ENCODE data around the gene NOL4L.
A peak's percentile ranks its signal among the peaks of the same experiment; 100 is the strongest.

The NOL4L gene

DNA sequence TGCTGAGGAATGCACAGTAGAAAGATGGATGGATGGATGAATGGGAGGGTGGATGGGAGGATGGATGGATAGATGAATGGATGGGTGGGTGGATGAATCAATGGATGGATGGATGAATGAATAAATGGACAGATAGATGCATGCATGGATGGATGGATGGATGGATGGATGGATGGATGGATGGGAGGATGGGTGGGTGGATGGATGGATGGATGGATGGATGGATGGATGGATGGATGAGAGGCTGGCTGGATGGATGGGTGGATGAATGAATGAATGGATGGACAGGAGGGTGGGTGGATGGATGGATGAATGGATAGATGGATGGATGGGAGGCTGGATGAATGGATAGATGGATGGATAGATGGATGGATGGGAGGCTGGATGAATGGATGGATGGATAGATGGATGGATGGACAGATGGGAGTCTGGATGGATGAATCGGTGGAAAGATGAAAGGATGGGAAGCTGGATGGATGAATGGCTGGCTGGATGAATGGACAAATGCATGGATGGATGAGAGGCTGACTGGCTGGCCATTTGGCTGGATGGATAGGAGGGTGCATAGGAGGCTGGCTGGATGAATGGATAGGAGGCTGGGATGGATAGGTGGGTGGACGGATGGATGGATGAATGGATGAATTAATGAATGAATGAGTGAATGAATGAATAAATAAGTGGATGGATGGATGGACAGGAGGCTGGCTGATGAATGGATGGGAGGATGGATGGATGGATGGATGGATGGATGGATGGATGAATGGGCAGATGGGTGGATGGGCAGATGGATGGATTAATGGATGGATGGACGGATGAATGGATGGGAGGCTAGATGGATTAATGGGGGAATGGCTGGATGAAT, 28.3 kb upstream of the NOL4L start:
- DNase-seq (ENCODE audit: low spot score), result no peak

DNA sequence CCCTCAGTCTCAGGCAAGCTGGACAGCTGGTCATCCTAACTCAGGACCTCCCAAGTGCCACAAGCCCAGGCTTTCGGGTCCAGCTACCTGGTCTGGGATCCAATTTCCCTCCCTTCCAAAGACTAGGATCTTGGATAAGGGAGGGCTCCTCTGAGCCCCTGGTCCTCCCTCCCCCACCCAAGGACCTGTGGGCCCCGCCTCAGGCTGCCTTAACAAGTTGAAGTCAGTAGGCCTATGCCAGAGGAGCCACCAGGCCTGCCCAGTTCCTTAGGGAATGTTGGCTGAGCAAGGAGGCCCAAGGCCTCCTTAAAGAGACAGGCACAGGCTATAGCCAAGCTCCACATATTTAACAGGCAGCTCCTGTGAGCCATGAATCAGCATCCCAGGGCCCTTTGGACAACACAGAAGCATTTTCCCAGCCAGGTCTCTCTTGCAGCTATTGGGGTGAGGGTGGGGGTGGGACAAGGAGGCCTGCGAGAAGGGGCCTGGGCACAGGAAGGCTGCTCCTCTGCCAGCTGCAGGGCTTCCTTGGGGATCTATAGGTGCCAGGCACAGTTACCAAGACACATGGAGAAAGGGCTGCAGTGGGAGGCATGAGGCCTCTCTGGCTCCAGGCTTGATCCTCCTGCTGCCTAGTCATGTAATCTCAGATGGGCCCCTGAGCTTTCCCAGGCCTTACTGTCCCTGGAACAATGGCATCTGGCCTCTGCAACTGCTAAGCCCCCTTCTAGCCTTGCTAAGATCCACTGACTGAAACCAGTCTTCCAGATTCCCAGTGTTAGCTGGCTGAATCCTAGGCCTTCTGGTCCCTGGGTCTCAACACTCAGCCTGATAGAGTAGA, 27.4 kb upstream of the NOL4L start:
- no peak for DNase-seq (ENCODE audit: low spot score)

DNA sequence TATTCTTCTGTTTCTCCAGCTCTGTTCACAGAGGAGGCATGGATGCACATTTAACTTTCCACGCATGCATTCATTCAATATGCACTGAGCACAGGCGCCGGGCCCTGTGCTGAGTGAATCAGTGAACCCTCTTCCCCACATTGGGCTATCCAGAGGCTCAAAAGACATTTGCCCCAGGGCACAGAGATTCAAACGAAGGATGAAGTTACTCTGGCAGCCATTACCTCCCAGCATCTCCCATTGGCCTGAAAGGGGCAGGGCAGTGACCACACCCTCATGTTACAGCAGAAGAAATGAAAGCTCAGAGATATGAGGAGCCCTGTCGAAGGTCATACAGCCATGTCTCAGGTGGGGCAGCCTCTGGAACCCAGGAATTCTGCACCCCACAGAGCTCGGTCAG, 26.7 kb upstream of the NOL4L start:
- no peak for DNase-seq (ENCODE audit: low spot score)

DNA sequence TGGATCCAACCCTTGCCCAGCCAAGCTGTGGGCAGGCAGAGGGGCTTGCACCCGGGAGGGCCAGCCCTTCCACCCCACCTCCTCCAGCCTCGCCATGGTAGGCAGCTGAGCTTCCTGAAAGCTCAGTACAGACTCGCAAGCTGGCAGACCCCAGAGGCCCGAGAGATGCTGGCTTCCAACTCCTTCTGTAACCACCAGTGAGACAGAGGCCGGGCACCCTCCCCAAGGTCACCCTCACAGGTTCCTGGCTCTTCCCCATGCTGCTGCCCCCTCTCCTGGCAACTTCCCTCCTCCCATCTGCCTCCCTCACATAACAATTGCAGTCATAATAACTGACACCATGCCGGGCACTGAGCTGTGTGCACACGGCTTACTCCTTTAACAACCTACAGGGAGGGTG, 26.2 kb upstream of the NOL4L start:
- no peak for DNase-seq (ENCODE audit: low spot score)

DNA sequence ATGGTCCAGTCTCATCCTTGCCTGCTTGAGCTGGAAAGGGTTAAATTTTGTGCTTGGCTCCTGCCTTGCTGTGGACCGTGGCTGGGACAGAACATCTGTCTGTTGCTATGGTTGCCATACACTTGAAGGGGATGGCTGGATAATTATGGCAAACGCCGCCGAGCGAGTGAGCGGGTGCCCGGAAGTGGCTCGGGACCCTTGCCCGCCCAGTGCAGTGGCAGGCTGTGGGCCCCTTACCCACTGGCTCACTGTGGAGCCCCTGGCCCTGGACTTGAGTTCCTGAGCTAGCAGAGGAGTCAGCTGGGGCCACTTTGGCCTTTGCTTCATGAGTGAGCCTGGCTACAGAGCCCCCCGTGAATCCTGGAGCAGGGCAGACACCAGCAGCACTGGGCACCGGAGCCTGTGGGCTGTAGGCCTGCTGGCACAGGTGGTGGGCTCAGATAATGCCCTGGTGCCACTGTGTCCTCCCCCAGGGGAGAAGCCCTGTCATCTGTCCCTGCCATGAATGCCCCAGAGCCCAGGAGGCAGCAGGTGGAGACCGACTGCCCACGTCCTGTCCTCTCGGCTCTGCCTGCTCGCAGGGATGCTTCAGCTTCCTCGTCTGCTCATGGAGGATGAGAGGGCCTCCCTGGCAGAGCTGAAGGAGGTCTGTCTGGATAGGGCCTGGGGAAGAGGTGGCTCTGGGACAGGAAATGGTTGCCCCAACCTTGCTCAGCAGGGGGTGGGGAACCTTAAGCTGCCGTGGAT, 25.5 kb upstream of the NOL4L start:
- no peak for DNase-seq (ENCODE audit: low spot score)

DNA sequence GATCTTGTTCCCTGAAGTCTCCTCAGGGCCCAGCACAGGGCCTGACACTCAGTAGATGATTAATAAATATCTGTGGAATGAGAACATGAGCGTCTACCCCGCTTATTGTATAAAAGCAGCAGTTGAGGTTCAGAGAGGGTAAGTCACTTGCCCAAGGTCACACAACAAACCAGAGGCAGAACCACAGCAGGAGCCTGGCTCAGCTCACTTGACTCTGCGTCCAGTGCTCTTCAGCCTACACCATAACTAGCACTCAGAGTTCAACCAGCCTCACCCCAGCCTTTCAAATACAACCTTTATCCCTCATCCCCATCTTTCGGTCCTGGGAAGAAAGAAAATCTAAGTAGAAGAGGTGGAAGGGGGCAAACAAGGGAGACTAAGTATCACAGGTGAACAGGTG, 24.9 kb upstream of the NOL4L start:
- DNase-seq (ENCODE audit: low spot score), result no peak

DNA sequence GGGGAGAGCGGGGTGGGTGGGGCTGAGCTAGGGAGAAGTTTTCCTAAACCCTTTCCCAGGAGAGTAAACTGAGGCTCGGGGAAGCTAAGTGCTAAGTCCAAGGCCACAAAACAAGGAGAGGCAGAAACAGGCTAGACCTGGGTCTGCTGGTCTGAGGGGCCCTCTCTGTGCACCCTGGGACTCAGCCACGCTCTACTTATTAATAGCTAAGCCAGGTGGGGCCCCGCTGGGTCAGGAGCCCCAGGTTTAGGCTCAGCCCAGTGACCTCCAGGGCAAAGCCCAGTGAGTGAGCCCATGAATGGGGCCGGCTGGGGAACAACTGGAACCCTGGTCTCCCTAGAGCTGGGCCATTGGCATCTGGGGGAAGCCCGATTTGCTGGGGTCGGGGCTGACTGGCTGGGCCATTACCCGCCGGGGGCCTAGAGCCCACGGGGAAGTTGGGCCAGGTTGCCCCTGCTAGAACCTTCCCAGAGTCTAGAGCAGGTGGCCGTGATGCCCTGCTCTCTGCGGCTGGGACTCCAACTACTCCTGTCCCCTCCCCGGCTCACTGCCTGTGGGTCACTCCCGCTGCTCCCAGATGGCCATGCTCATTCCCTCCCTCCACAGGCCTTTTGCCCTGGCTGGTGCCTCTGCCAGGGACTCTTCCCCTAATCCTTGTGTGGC, 24.1 kb upstream of the NOL4L start:
- DNase-seq (ENCODE audit: low spot score), result no peak

DNA sequence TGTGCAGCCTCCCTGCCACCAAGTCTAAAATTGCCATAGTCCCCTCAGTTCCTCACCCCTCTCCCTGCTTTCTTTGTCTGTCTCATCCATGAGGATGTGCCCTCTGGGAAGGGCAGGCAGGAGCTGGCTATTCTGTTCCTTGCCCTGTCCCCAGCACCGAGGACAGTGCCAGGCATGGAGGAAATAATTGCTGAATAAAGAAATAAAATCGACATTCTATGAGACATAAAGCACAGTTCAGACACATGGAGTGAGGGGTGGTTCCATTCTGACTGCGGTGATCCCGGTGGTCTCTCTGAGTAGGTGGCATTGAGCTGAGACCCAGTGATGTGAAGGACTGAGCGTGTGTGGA, 23.5 kb upstream of the NOL4L start:
- no peak for DNase-seq (ENCODE audit: low spot score)

DNA sequence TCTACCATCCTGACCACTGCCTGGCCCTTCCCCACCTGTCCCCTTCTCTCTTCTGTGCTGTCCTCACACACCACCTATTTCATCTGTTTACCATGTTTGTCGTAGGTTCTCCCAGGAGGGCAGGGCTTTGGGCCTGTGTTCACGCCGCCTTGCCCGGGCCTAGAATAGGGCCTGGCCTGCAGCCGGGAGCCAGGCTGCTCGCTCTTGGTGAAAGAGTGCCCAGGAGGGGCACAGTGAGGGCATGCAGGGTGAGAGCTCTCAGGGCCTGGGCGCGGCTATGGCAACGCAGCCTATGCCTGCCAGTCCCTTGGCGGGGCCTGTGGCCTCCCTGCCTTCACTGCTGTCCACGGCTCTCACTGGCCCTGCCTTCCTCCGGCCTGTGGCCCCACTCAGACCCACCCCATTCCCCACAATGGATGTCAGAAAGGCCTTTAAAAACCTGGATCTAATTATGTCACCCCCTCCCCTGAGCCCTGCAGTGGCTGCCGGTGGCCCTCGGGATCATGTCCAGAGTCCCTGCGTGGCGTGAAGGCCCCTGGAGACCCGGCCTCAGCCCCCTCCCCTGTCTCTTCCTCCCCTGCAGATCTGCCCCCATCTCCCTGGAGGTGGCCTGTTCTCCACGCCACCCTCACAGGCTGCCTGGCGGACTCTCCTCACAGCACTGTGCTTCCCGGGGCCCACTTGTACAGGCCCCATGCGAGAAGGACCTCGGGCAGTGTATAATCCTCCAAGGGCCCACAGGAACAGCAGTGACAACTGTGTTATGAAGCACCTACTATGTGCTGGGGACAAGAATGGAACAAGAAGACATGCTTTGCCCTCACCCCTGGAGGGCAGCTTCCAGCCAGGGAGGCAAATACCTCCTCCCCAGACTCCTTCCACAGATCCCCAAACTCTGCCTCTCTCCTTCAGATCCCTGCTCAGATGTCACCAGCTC, 22.9 kb upstream of the NOL4L start:
- DNase-seq (ENCODE audit: low spot score), result no peak

DNA sequence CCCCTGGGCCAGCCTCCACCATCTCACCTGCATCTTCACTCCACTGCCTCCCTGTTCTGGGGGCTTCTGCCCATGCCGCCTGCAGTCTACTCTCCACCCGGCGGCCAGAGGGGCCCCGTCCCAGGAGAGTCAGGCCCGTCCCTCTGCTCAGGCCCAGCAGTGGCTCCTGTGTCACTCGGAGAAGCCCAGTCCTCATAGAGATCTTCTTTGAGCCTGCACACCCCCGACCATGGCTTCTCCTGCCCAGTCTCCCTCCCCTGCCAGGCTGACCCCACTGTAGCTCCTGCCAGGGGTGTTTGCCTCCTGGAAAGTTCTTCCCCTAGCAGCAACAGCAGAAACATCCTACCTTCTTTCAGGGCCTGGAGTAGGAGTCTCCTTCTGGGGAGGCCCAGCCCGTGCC, 22.2 kb upstream of the NOL4L start:
- DNase-seq (ENCODE audit: low spot score), result no peak

DNA sequence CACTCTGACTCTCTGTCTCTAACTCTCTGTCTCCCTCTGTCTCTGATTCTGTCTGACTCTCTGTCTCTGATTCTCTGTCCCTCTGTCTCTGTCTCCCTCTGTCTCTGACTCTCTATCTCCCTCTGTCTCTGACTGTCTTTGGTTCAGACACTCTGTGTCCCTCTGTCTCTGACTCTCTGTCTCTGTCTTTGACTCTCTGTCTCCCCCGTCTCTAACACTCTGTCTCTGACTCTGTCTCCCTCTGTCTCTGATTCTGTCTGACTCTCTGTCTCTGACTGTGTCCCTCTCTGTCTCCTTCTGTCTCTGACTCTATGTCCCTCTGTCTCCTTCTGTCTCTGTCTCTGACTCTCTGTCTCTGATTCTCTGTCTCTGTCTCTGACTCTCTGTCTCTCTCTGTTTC, 21.7 kb upstream of the NOL4L start:
- no peak for DNase-seq (ENCODE audit: low spot score)

DNA sequence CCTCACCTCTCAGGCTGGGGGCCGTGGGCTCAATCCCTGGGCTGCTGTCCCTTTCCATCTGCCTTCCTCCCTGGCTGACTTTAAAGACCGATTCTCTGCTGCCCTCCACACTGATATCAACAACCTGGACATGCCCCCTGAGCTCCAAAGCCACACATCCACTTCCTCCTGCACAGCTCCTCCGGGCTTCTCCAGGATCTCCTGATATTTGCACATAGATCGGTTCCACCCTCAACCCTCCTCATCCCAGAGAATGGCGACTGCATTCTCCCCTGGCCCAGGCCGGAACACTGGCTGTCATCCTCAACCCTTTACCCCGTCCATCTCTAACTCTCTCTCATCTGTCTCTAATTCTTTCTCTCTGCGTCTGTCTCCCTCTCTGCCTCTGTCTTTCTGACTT, 21.0 kb upstream of the NOL4L start:
- no peak for DNase-seq (ENCODE audit: low spot score)

DNA sequence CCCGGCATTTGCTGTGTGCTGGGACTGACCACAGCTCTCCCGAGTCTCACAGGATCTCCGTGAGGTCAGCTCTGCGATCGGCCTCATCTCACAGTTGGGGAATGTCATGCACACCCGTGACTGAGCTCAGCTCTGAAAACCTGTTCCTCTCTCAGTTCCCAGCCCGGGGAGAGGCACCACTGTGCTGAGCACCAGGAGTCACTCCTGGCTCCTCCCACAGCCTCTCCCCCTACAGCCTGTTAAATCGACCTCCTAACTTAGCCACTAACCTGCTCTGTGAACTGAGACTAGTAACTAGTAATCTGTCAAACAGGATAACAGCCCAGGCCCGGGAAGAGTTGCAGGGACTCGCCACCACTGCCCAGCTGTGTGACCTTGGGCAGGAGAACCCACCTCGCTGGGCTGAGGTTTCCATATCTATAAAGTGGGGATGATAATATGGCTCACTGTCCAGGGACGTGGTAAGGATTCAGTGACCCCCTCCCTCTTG, 20.1 kb upstream of the NOL4L start:
- DNase-seq (ENCODE audit: low spot score), result peak; percentile 48

DNA sequence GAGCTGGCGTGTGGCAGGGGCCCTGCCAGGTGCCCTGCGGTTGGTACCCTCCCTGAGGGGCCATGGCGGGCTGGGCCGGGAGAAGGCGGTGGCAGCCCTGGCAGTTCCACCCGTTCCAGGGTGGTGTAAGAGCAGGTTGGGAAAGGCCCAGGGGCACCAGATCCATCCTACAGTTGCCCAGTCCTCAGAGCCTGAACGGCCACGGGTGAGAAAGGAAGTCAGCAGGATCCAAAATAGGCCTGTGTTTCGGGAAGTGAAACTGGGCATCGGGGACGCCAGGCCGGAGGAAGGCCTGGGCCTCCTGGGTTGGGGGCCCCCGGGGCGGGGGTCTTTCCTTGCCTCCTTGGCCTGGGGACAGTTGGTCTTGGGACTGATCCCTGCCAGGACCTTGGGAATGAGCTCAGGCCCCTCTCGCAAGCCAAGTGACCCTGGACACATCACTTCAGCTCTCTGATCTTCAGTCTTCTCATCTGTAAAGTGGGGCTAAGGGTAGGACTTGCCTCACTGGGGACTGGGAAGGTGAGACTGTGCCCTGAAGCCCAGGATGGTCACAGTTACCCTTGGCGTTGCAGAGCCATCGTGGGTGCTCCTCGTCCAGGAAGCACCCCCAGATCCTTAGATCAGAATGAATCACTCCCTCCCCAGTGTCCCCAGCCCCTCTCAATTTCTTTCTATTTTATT, 18.1 kb upstream of the NOL4L start:
- DNase-seq (ENCODE audit: low spot score), result peak; percentile 55

DNA sequence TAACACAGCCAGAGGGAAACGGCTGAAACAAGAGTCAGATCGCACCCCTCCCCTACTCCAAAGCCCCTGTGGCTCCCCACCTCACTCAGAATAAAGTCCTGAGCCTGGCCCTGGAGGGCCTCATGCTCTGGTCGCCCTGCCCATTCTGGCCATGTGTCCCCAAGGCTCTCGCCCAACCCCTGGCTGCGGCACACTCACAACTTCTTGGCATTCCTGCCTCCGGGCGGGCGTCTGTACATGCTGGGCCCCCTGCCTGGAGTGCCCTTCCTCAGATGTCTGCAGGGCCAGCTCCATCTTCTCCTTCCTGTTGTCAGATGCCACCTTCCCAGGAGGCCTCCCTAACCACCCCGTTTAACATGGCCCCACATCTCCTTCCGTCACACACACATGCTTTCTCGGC, 17.1 kb upstream of the NOL4L start:
- no peak for DNase-seq (ENCODE audit: low spot score)

DNA sequence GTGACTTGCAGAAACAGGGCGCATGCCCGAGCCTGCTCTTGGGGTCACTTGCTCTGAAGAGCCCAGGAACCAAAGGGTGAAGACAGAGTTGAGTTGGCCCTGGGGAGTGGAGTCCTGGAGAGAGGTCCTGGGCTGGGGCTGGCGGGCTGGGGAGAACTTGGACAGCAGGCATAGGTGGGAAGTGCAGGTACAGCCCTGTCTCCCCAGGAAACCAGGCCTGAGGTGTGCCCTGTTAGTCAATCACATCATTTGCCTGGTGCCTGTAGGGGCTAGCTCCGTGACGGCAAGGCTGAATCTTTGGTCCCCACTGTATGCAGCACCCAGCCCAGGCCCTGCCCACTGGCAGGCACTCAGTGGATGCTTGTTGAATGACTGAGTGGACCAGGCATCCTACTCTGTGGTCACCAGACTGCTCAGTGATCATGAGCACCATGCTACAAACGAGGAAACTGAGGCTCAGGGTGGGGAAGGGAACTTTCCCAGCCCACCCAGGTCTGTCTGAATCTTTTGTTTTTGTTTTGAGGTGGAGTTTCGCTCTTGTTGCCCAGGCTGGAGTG, 15.6 kb upstream of the NOL4L start:
- no peak for DNase-seq (ENCODE audit: low spot score)

DNA sequence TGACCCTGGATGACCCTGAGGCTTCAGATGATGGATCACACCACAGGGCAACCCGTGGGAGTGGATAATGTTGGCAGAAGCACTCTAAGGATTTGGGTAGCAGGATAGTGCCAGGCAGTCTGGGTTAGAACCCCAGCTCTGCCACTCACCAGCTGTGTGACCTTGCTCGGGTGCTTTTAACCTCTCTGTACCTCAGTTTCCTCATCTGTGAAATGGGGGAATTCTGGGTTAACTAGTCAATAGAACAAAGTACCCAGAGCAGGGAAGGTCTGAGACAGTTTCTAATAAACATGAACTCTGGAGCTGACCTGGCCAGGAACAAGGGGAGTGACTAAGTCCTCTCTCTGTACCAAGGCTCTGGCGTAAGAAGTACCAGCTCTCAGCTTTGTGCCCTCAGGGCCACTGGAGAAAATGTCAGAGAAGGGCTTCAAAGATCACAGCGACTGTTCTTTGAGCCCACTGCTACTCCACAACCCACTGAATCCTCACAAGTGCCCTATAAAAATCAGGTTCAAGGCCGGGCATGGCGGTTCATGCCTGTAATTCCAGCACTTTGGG, 14.7 kb upstream of the NOL4L start:
- no peak for DNase-seq (ENCODE audit: low spot score)

DNA sequence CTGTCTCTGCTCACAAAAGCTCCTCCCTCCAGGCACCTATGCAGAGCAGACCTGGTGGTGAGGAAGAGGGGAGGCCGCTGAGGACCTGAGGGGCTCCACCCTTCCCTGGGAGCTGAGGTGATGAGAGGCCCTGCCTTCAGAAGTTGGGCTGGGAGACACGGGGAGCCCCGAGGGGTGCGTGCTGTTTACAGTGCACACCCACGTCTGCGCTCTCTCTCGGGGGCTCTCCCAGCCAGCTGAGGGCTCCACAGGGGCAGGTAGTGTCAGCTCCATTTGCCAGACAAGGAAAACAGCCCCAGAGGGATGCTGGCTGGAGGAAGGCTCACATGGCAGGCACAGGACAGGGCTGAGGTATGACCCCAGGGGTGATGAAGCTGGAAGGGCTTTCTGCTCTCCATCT, 13.5 kb upstream of the NOL4L start:
- no peak for DNase-seq (ENCODE audit: low spot score)

DNA sequence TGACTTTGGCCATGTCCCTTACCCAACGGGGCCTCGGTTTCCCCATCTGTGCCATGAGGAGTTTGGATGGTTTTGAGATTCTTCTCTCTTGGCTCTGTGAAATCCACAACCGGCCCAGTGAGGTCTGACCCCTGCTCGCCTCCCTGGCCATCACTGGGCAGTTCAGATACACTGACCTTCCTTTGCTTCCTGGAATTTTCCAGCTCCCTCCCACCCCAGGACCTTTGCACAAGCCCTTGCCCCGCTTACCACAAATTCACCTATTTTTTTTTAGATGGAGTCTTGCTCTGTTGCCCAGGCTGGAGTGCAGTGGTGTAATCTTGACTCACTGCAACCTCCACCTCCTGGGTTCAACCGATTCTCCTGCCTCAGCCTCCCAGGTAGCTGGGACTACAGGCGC, 12.6 kb upstream of the NOL4L start:
- no peak for DNase-seq (ENCODE audit: low spot score)

Measured in globus pallidus (tissue), 1 donor.